Esophagus muscularis mucosa (tissue), 3 donors: ENCODE measurements around the gene CBFA2T3.

Source experiments
- POLR2AphosphoS5 ChIP-seq, 2 donors: sonication (generic); formaldehyde crosslinking; IDR thresholded peaks; one replicate each; pipeline ENCODE4 v1.6.1; 2017; ENCODE audit warnings: antibody characterized with exemption in 2 of 2
- TF ChIP-seq, protein P1 (sequence below), 3 experiments: fragments of 200-600 bp in 2 of 3; fragments of 450-650 bp in 1 of 3; sonication (generic) in 2 of 3; IDR thresholded peaks; one replicate each; pipeline ENCODE4 v1.5.1; 2017 to 2019; ENCODE audit warnings: antibody characterized with exemption in 3 of 3, mild to moderate bottlenecking in 2 of 3, moderate library complexity in 1 of 3

- TF ChIP-seq, protein P1, sequence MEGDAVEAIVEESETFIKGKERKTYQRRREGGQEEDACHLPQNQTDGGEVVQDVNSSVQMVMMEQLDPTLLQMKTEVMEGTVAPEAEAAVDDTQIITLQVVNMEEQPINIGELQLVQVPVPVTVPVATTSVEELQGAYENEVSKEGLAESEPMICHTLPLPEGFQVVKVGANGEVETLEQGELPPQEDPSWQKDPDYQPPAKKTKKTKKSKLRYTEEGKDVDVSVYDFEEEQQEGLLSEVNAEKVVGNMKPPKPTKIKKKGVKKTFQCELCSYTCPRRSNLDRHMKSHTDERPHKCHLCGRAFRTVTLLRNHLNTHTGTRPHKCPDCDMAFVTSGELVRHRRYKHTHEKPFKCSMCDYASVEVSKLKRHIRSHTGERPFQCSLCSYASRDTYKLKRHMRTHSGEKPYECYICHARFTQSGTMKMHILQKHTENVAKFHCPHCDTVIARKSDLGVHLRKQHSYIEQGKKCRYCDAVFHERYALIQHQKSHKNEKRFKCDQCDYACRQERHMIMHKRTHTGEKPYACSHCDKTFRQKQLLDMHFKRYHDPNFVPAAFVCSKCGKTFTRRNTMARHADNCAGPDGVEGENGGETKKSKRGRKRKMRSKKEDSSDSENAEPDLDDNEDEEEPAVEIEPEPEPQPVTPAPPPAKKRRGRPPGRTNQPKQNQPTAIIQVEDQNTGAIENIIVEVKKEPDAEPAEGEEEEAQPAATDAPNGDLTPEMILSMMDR (IDR thresholded peaks at IDR 0.05), result no peak
- TF ChIP-seq POLR2AphosphoS5 (IDR thresholded peaks at IDR 0.05), result no peak
Measured at GRCh38 chr16:89009343-89010209, 32.6 kb upstream of the CBFA2T3 start.
